NCI-H82 treated with DMSO at 0.1 percent for 48 hours (cell line): Measurements from ENCODE around the gene PPARGC1A.

ENCODE experiments used
- DNase-seq: peaks from one replicate; lab custom pipeline; 2025; ENCODE audit not compliant: unreplicated experiment; lab: John Stamatoyannopoulos, UW

Gene PPARGC1A

DNA sequence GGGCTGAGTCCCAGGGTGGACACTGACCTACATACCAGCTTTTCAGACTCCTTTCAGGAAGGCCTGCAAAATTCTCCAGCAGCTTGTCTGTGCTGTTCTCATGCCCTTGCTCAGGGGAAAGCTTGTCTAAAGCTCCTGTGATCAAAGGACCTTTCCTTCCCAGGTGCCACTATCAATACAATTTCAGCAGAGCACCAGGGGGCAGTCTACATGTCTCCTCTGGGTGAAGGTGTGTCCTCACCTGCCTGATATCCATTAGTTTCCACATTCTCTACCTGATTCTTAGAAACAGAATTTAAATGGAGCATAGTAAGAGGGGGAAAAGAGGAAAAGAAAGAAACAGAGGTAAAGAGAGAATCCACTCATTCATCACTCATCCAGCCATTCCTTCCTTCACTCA is 114.2 kb downstream of the PPARGC1A start:
- no peak for DNase-seq

DNA sequence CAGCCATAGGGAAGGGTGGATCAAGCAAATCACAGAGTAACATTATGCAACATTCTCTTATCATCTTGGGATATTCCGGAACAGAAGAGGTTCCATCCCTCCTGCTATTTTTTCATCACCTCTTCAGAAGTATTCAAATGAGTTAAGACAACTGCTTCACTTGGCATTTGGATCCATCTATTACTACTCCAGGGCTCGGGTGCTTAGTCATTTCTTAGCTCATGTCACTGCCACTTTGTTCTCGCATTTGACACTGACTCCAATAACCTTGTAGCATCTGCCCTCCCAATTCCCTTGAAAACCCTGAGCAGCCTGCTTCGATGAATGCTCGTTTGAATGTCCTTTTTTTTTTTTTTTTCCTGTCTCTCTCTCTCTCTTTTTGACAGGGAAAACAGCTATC is 114.9 kb downstream of the PPARGC1A start:
- no peak for DNase-seq

DNA sequence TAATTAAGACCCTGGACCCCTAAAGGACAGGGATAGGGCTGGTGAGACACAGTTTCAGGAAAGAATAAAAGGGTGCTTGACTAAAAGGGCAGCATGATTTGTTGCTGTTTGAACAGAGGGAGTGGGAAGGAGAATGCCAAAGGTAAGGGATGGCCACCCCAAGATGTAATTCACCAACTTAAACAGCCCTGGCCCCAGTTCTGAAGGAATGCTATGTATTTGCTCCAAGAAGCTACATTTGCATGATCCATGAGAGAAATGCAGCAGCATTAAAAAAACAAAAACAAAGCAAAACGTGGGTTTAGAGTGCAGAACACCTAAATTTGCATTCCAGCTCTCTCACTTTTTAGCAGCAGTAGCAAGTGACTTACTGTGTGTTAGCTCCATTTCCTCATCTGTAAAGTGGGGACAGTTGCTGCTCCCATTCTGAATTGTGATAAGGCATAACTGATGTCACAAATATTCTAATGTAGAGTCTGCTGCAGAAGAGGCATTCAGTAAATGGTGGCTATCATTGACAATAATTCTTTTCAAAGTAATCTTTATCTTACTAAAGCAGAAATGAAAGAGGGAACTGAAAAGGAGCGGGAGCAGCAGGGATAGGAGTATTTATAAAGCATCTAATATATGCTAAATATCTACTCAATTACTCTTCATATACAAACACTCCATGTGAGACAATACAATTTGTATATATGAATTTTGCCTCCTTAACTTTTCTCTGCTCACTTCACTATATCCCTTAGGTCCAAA is 115.8 kb downstream of the PPARGC1A start:
- no peak for DNase-seq

DNA sequence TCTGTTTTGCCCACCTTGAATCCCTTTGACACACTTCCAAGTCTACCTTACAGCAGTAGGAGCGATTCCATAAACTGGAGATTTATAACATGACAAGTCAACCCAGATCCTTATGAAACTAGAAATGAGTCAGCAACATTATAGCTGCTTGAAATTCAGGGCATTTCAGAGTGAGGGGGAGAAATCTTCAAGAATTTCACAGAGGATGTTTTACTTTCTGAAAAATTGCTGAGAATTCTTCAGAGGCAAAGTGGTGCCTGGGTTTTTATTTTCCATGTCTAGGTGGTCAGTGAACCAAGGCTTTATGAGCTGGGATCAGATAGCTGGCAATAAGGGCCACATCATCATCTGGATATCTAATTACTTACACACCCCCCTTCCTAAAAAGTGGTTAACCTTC is 119.8 kb downstream of the PPARGC1A start:
- no peak for DNase-seq

DNA sequence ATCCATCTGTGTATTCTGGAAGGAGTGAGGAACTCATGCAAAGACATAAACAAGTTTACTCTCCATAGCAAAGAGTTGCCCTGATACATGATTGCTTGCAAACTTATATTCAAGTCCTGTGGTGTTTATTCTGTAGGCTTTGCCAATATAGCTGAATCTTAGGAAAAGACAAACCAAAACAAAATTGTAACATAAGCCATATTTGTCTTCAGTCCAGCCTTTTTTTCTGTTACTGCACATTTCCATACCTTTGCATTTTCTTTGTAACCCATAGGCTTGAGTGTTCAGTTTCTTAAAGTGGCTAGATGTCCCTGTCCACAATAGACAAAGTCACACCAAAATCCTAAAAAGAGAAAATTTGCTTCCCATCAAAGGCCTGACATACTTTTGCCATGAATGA is 120.4 kb downstream of the PPARGC1A start:
- DNase-seq = no peak

DNA sequence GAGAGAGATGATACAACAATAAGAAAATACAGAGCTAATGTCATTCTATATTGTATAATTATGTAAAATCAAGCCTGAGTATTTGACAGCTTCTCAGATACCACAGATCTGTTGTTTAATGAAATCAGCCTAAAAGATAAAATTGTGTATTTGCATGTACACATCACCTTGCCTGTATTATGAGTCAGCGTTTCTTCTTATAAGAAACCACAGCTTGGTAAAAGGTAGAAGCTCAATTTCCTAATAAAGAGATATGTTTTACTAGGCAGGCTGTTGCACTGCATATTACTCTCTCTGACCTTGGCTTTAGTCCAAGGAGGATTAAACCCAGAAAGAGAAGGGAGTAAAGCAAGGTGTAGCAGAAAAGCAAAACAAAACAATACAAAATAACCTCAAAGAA is 121.3 kb downstream of the PPARGC1A start:
- DNase-seq = no peak

DNA sequence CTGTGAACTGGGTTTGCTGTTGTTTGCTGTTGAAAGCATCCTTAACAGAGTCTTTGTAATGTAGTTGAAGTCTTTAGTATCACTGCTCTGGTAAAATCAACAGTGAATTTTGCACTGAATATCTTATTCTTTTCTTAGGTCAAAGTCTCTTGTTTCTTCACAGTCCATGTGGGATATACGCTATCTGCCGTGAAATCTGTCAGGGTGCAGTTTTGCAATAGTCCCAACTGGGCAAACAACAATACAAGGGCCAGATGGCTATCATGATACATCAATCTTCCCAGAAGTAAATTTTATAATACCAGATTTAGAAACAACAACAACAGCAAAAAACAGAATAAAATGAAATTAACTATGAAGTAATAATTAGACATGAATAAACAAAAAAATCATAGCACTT is 123.5 kb downstream of the PPARGC1A start:
- DNase-seq = no peak

DNA sequence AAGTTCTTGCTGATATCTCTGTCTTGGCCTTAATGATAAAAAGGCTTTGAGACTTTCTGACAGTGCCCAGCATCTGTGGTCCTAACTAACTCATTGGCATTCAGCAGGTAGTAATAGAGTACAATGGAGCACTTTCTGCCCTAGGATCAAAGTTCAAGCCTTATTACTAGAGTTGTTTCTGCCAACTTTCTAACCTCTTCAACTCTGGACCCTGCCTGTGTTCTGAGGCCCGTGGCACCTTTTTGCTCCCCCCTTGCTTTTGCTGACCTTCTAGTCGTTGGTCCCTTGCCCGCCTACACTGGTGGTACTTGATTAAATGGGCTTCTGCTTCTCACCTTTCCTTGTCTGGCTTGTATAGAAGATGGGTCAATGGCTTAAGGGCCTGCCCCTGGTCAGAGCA is 126.3 kb downstream of the PPARGC1A start:
- no peak for DNase-seq

DNA sequence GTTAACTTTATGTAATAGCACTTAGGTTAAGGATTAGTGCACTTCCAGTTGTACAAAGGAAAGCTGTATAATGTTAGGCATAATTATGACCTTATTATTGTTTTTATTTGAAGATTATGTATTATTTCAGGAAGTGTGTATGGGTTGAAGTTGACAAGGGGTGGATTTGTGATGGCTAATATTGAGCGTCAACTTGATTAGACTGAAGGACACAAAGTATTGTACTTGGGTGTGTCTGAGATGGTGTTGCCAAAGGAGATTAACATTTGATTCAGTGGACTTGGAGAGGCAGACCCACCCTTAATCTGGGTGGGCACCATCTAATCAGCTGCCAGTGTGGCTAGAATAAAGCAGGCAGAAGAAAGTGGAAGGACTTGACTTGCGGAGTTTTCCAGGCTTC is 127.3 kb downstream of the PPARGC1A start:
- DNase-seq = no peak

DNA sequence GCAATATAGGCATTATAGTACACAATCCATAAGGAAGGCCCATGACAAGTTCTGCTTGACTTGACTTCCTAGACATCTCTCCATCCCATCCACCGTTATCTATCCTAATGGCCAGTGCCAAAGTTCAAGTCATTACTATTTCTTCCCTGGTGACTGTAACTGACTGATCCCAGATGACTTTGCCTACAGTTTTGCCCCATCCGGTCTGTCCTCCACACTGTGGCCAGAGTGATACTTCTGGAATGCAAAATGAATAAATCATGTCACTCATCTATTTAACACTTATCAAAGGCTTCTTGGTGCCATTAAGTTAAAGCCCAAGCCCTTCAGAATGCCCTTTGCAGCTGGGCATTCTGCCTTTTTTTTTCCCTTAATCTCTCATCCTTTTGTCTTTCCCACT is 130.8 kb downstream of the PPARGC1A start:
- no peak for DNase-seq

DNA sequence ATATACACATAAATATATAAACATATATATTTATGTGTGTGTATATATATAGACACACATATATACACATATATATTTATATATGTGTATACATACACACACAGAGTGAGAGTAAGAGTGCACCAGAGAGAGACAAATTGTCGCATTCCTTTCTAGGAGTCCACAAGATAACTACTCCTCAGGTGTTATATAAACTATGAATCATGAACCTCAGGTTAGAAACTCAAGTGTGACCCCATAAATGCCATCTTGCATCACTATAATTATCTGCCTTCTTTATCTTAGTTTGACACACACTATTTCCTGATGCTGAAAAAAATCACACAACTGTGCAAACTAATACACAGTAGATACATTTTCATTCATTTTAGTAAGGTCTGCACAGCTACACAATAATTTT is 135.2 kb downstream of the PPARGC1A start:
- DNase-seq = no peak

DNA sequence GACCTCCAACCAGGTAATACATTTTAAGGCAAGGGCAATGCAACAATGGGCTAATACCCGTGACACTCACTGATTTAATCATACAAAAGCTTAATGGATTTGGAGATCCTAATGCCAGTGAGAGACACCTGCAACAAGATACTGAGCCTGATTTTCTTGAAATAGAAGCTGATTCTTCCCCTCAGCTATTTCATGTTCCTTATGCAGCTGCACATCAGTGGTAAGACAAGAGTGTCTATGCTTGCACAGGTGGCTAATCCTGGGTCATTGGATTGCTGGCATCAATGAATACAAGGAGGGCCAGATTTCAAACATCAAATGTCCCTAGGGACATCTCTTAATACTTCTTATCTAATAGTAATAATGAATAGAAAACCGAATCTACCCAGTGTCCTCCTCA is 139.7 kb downstream of the PPARGC1A start:
- no peak for DNase-seq

DNA sequence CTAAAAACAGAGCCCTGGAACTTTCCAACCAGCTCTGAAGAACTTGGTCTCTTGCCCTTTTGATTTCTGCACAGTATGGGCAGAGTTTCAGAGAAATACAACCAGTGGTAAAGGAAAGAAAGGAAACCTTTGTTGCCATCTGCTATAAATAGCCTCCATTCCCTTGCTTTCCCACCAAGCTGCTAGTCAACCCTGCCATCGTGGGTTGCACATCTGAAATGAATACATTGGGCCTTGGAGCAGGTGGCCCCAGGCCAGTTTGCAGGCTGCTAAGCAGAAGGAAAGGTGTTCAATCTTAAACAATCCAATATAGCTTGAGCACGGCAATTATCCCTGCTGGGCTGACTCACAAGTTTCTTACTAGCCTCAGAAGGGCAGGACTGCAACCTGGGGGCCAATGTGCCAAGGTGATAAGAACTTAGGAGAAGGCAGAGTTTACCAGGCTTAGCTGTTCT is 142.5 kb downstream of the PPARGC1A start:
- no peak for DNase-seq

DNA sequence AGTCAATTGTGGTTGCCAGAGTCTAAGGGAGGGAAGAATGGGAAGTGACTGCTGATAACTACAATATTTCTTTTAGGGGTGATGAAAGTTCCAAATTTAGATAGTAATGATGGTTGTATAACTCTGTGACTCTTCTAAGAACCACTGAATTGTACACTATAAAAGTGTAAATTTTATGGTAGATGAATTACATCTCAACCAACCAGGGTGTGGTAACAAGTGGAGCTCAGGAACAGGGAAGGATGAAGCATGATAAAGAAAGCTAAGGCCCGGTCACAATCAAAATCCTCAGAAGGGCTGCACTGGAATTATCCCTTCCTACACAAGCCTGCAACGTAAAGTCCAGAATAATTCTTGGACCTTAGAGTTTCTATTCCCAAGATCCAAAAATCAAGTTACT is 143.2 kb downstream of the PPARGC1A start:
- no peak for DNase-seq

DNA sequence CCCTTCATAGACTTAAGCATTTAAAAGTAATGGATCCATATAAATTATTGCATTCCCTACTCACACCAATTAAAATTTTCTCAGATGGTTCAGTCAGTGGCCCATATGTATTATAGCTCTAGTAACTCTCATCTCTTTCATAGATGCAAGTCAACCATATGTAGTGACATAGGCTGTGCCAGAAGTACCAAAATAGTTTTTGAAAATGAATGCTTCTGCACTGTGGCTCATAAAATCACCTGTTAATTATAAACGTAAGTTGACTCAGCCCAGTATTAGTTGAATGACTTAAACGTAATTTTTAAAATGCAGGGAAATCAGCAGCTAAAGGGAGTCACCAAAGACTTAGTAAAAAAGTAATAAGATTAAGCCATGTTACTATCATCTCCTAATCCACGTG is 143.8 kb downstream of the PPARGC1A start:
- no peak for DNase-seq

DNA sequence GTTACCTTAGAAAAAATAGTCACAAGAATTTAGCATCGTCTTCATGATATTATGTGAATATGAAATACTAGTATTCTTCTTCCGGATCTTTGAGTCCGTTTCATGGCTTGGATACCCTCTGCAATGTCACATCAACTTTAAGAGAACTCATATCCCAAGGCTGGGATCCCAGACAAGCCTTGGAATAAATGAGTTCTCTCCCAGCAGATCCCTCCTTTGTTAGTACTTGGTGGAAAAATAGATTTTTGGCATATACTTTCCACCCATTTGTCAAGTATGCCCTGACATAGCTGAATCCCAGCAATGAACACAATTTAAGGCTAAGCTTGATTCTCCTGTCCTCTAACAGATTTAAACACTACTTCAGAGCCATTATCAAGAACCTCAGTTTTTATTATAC is 144.5 kb downstream of the PPARGC1A start:
- no peak for DNase-seq
